Measurements from ENCODE around the gene ATG12.

- TF ChIP-seq CTCF (IDR thresholded peaks at IDR 0.05; ENCODE audit: poor library complexity, severe bottlenecking) (no peak), TAF1 (IDR thresholded peaks at IDR 0.05; ENCODE audit: low read depth) (no peak), SMC3 (conservative IDR thresholded peaks at IDR 0.05; ENCODE audit: poor library complexity) (no peak), EZH2 (IDR thresholded peaks at IDR 0.05; ENCODE audit: borderline replicate concordance, insufficient read depth, low read length, poor library complexity, severe bottlenecking) (no peak), POLR2AphosphoS5 (IDR thresholded peaks at IDR 0.05) (no peak), MXI1 (conservative IDR thresholded peaks at IDR 0.05; ENCODE audit: poor library complexity, severe bottlenecking) (no peak)
Observed at GRCh38 chr5:115811406-115811805, 30.0 kb downstream of the ATG12 start.

Measured in neural cell (in vitro differentiated cells).